ENCODE data around the gene TTC3. TPM values are rescaled to one million over a fixed set of nuclear protein-coding genes. Genes with fewer than 3 reads are reported as not detected.

The TTC3 gene
- total RNA-seq, 1 donor from 2014 or later: 74.1 TPM

DNA sequence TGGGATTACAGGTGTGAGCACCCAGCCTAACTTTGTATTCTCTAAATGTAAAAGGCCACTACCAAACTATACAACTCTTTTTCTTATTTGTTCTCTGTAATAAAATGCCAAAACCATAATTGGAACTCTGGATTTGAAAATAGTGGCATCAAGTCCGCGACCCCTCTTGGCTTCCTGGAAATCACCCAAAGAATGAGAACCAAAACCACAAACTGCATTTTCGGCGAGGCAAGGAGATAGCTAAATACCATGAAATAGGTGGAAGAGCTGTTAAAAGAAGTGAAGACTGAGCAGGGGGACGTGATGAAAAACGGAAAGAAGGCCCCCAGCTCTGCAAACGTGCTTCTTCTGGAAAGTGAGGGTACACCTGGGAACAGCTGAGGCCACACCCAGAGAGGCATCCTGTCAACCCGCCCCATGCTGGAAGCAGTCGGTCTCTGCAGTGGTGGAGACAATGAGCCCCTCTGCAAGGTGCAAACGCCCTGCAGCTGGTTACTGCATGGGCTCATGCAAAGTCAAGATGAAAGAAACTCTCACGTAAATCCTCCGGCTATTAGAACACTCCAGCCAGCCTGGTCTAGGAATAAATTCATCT is 171.5 kb downstream of the TTC3 start:
- no peak overlapping the region for H3K4me3 ChIP-seq (ENCODE audit: low read depth, low read length)
- TF ChIP-seq, protein P1, sequence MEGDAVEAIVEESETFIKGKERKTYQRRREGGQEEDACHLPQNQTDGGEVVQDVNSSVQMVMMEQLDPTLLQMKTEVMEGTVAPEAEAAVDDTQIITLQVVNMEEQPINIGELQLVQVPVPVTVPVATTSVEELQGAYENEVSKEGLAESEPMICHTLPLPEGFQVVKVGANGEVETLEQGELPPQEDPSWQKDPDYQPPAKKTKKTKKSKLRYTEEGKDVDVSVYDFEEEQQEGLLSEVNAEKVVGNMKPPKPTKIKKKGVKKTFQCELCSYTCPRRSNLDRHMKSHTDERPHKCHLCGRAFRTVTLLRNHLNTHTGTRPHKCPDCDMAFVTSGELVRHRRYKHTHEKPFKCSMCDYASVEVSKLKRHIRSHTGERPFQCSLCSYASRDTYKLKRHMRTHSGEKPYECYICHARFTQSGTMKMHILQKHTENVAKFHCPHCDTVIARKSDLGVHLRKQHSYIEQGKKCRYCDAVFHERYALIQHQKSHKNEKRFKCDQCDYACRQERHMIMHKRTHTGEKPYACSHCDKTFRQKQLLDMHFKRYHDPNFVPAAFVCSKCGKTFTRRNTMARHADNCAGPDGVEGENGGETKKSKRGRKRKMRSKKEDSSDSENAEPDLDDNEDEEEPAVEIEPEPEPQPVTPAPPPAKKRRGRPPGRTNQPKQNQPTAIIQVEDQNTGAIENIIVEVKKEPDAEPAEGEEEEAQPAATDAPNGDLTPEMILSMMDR (conservative IDR thresholded peaks at IDR 0.05; ENCODE audit: low read depth, low read length): no peak
- no peak for DNase-seq (ENCODE audit: low read depth)

DNA sequence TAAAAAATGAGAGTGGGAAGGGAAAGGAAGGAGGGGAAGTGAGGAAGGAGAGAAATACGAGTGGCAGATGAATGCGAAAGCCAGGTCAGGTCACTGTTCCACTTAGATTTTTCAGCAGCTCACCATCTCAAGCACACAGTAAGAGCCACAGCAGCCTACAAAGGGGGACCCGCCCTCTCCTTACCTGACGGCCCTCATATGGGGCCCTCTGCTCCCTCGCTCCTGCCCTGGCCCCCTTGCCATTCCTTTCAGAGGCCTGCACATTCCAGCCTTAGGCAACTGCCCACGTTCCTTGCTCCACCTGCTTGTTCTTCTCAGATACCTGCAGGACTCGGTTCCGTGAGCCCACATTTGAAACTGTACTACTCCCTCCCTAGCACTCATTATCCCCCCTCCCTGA is 172.1 kb downstream of the TTC3 start:
- DNase-seq (ENCODE audit: low read depth): no peak
- no peak overlapping the region for H3K4me3 ChIP-seq (ENCODE audit: low read depth, low read length)
- TF ChIP-seq, protein P1 (conservative IDR thresholded peaks at IDR 0.05; ENCODE audit: low read depth, low read length): no peak

DNA sequence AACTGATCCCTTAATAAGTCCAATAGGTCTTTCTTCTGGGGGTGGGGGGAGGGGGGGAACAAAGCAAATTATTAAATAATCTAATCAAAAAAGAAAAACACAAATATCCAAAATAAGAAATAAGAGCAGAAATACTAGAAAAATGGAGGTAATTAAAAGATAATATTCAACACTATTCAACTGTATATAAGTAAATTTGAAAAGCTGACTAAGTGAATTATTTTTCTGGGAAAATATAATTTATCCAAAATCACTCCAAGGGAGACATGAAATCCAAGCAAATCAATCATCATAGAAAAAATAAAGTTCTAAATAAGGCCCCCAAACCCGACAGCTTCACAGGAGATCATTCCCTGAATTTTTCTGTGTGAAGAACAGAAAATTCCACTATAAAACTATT is 175.2 kb downstream of the TTC3 start:
- H3K4me3 ChIP-seq (ENCODE audit: low read depth, low read length): no peak overlapping the region
- TF ChIP-seq, protein P1 (conservative IDR thresholded peaks at IDR 0.05; ENCODE audit: low read depth, low read length): no peak
- DNase-seq (ENCODE audit: low read depth): no peak

DNA sequence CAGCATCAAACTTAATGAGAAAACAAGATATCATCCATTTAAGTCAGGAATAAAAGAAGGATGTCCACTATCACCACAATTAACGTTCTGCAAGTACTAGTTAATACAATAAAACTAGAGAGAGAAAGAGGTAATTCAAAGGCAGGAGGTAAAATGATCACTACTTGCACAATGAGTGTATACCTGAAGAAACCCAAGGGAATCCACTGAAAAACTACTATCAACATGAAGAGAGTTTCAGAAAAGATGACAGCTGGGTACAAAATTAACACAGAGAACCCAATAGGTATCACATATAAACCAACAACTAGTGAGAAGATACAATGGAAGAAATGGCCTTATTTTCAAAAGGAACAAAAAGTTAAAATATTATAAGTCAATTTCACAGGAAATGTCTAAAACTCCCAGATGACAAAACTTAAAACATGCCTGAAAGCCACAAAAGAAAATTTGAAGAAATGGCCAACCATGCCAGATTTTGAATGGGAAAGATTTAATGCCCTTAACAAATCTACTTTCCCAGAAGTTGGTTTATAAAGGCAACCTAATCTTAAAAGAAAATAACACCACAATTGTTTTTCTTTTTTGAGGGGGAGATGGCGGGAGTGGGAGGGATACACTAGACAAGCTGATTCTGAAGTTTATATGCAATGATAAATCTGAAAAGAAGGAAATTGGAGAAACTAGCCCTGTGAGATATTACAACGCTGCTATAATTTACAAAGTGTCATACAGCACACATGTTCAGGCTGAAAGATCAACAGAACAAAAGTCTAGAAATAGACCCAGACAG is 176.3 kb downstream of the TTC3 start:
- no peak overlapping the region for H3K4me3 ChIP-seq (ENCODE audit: low read depth, low read length)
- TF ChIP-seq, protein P1 (conservative IDR thresholded peaks at IDR 0.05; ENCODE audit: low read depth, low read length): no peak
- DNase-seq (ENCODE audit: low read depth): no peak

DNA sequence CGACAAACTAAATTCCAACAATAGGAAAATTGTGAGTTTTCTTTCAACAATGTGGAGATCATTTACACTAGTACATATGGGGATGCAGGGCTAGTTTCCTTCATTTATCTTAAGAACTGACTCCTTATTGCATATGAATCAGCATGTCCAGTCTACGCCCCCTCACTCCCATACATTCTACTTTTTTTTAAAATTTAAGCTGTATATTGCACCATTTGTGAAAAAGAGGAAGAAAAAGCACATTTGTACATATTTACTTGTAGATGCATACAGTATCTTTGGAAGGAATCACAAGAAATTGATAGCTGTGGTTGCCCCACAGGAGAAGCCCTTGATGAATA is 178.2 kb downstream of the TTC3 start:
- H3K4me3 ChIP-seq (ENCODE audit: low read depth, low read length): no peak overlapping the region
- TF ChIP-seq, protein P1 (conservative IDR thresholded peaks at IDR 0.05; ENCODE audit: low read depth, low read length): no peak
- DNase-seq (ENCODE audit: low read depth): no peak

Other genes with a start within 250 kb of the TTC3 start
- gene HLCS, start 106.6 kb upstream of the TTC3 start, total RNA-seq: 18.7 and 21.0 TPM in 2 replicates
- gene RIPPLY3, start 66.6 kb upstream of the TTC3 start, total RNA-seq: 4.7 and 5.1 TPM in 2 replicates
- gene PIGP, start 183 bp upstream of the TTC3 start, total RNA-seq: 7.7 and 13.5 TPM in 2 replicates
- 31.2 and 48.6 TPM in 2 replicates for gene VPS26C, start 194.1 kb downstream of the TTC3 start, total RNA-seq